HL-60 (cell line): ENCODE measurements around the gene TGFBR3L.

Experiments used
- DNase-seq, 2 experiments: peaks; one replicate each; pipeline ENCODE4 v3.0.0-alpha.2; 2010 to 2020; ENCODE audit warnings: low read depth in 1 of 2, low spot score in 1 of 2
- H3K27ac ChIP-seq: fragments of 250-450 bp; sonication (Bioruptor Pico); replicated peaks from 2 replicates; pipeline ENCODE4 v1.5.1; 2020; ENCODE audit warnings: mild to moderate bottlenecking, moderate library complexity
- H3K27me3 ChIP-seq: fragments of 250-450 bp; sonication (Bioruptor Pico); 2 replicates; pipeline ENCODE4 v1.5.1; 2021; ENCODE audit warnings: mild to moderate bottlenecking, moderate library complexity; ENCODE audit not compliant: insufficient read depth, poor library complexity, severe bottlenecking
- H3K4me3 ChIP-seq: replicated peaks from 2 replicates; pipeline ENCODE4 v1.5.1; 2011; ENCODE audit warnings: mild to moderate bottlenecking, control low read depth, low read length; ENCODE audit not compliant: insufficient read depth
- GABPA ChIP-seq: IDR thresholded peaks from 2 replicates; pipeline ENCODE4 v1.6.1; 2012; ENCODE audit warnings: low read depth
- POLR2AphosphoS5 ChIP-seq: IDR thresholded peaks from 2 replicates; pipeline ENCODE4 v1.6.1; 2012; ENCODE audit warnings: low read depth
- REST ChIP-seq: IDR thresholded peaks from 2 replicates; pipeline ENCODE4 v1.6.1; 2012; ENCODE audit warnings: low read depth; ENCODE audit not compliant: insufficient replicate concordance
- SPI1 ChIP-seq: IDR thresholded peaks from 2 replicates; pipeline ENCODE4 v1.6.1; 2012; ENCODE audit warnings: low read depth, mild to moderate bottlenecking, borderline replicate concordance
- TF ChIP-seq, protein P1 (sequence below): IDR thresholded peaks from one replicate; pipeline ENCODE4 v1.5.1; 2011; ENCODE audit warnings: low read length, control low read depth, inconsistent platforms; ENCODE audit not compliant: insufficient read depth

TGFBR3L gene

GRCh38 chr19:7926021-7926726, 11.5 kb downstream of the TGFBR3L start, which contains the start of gene CTXN1:
Gene CTXN1, minus strand, starts transcription at chr19:7926135. Its CDS starts 597 bp downstream, at chr19:7925538.
- H3K4me3 ChIP-seq: peak within 1 kb of the TSS; percentile 15
- no peaks in the 10 kb centered on the region for H3K27me3 ChIP-seq
- TF ChIP-seq REST: no peak
- TF ChIP-seq POLR2AphosphoS5: no peak; the same call in 1 of the 2 replicates
- TF ChIP-seq GABPA: no peak
- no peak for TF ChIP-seq SPI1
- TF ChIP-seq, protein P1, sequence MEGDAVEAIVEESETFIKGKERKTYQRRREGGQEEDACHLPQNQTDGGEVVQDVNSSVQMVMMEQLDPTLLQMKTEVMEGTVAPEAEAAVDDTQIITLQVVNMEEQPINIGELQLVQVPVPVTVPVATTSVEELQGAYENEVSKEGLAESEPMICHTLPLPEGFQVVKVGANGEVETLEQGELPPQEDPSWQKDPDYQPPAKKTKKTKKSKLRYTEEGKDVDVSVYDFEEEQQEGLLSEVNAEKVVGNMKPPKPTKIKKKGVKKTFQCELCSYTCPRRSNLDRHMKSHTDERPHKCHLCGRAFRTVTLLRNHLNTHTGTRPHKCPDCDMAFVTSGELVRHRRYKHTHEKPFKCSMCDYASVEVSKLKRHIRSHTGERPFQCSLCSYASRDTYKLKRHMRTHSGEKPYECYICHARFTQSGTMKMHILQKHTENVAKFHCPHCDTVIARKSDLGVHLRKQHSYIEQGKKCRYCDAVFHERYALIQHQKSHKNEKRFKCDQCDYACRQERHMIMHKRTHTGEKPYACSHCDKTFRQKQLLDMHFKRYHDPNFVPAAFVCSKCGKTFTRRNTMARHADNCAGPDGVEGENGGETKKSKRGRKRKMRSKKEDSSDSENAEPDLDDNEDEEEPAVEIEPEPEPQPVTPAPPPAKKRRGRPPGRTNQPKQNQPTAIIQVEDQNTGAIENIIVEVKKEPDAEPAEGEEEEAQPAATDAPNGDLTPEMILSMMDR: no peak
- H3K27ac ChIP-seq: no peak within 1 kb of the TSS
- DNase-seq: peak in 1 of 2 experiments; percentile 49

DNA sequence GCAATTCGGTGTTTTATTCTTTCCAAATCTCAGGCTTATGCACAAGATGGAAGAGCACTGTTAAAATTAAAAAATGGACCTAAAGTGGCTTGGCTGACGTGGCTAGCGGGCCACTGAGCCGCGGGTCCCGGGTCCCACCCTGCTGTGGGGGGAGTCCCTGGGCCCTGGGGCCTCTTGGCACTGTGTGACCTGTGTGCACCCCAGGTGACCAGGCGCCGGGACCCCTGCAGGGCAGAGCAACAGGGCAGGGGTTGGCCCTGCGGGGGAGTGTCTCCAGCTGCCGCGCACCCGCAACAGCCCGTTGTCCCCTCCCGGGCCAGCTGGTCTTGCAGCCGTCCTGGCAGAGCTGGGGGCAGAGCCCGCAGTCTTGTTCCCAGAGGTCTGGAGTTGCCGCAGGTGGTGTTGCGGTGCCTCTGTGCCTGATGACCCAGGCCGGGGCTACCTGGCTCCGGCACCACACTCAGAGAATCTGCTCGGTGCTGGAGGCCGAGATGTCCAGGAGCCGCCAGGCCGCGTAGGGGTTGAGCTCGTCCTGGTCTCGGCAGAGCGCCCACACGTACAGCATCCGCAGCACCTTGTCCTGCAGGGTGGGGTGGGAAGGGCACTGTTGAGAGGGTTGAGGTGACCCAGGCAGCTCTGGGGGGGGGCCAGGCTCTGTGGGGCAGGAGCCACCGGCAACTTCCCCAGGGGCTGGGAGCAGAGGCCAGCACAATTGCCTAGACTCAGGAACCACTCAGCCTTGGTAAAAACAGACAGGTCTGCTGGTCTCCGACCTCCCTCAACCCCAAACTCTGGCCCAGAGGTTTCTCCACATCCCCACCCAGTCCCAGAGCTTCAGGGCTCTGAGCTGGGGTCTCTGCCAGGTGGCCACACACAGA, 12.3 kb downstream of the TGFBR3L start:
- DNase-seq: no peak
- H3K27ac ChIP-seq: no peak overlapping the region
- TF ChIP-seq POLR2AphosphoS5 (0 out of 2 replicates have a peak, but pooled peaks have one; percentile 6), SPI1 (no peak)
- TF ChIP-seq, protein P1: no peak
- H3K27me3 ChIP-seq: no peaks in the 10 kb centered on the region
- no peak overlapping the region for H3K4me3 ChIP-seq

DNA sequence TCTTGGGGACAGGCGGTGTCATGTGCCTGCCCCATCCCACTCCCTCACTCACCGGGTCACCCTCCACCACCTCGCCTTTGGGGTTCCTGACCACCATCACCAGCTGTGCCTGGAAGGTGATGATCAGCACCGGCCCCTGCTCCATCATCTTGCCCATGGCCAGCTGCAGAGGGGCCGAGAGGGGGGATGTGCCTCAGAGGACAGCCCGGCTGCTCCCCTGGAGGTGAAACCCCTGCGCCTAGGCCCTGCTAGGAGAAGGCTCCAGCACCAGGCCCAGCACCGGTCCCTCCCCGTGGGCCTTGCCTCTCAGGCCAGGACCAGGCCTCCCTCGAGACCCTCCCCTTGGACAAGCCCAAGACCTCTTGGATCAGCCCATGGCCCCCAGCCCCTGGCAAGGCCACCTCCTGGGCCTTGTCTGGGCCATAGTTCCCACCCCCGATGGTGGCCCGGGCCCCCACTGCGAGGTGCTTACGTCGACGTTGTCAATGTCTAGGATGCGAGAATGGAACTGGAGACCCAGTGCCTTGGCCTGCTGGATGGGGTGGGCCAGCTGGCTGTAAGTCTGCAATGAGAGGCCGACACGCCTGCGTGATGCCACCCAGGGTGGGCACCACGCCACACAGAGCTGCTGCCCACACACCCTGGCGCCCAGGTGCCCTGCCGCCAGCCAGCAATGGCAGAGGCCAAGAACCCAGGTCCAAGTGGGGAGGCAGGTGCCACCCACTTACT, 13.1 kb downstream of the TGFBR3L start:
- H3K4me3 ChIP-seq: no peak overlapping the region
- no peaks in the 10 kb centered on the region for H3K27me3 ChIP-seq
- TF ChIP-seq REST: no peak
- peak; percentile 25; the same call in 1 of the 2 replicates for TF ChIP-seq POLR2AphosphoS5
- TF ChIP-seq, protein P1: no peak
- no peak overlapping the region for H3K27ac ChIP-seq
- no peak for DNase-seq
